ENCODE measurements around the gene PRKAG2.

PRKAG2 gene

GRCh38 chr7:151797667-151798307 lies 79.1 kb downstream of the PRKAG2 start:
- peak in 1 of 2 donors; percentile 14 for DNase-seq

- no peak for DNase-seq
Observed at GRCh38 chr7:151796871-151797537, 79.9 kb downstream of the PRKAG2 start.

- DNase-seq = peak in 1 of 2 donors; percentile 52
Observed at GRCh38 chr7:151796091-151796870, 80.6 kb downstream of the PRKAG2 start.

- DNase-seq = no peak
Observed at GRCh38 chr7:151795168-151795811, 81.6 kb downstream of the PRKAG2 start.

- no peak for DNase-seq
Observed at GRCh38 chr7:151794508-151795167, 82.3 kb downstream of the PRKAG2 start.

DNA sequence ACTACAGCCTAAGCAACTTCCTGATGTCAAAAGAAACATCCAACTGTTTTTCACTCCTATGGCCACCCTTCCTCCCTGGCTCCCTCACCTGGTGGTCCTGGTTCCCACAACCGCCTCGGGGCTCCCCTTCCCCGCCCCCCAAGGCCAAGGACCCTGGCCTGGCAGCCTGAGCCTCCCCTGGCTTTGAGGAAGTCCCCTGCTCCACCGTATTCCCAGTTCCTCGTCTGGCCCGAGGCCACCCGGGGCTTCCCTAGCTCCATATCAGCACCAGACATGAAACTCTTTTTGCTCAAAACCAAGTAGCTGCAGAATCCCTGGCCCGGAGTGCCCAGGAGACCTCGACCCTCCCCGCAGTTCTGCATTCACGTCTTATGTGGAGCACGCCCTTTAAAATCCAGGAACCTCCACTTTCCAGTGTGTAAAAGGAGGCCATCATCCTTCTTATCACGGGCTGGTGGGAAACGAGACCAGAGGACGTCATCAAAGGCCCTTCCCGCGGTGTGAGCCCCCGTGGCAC lies 82.9 kb downstream of the PRKAG2 start:
- no peak for DNase-seq

DNA sequence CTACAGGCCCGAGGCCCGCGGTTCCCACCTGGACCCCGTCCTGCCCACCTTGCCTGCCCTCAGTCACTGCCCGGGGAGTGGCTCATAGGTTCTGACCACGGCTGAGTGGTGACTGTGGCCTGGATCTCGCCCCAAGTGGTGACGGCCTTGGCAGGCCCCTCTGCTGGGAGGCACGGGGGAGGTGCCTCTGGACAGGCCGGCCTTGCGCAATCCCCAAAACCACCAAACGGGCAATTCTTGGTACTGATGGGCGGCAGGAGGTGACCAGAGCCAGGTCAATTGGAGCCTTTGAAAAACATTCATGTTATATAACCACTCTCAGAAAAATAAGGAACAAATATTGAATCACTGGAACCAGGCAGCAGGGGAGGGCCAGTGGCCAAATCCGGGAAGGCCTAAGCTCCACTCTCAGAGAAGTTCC lies 83.4 kb downstream of the PRKAG2 start:
- peak in 1 of 2 donors; percentile 46 for DNase-seq

DNA sequence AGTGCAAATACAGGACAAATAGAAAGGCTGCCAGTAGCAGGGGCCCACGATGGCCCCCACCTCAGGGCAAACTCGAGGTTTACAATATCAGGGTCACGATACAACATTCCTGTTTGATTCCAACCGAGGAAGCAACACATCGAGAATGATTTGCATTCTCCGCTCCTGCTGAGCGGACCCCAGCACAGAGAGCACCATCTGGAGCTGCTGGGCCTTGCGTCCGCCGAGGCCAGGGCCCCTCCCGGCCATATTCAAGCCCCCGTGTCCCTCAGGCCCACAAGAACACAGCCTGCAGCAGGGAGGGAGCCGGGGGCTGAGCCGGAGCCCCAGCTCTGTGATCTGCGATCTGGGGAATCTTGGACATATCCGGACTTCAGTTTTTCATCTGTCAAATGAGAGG lies 84.3 kb downstream of the PRKAG2 start:
- no peak for DNase-seq

DNA sequence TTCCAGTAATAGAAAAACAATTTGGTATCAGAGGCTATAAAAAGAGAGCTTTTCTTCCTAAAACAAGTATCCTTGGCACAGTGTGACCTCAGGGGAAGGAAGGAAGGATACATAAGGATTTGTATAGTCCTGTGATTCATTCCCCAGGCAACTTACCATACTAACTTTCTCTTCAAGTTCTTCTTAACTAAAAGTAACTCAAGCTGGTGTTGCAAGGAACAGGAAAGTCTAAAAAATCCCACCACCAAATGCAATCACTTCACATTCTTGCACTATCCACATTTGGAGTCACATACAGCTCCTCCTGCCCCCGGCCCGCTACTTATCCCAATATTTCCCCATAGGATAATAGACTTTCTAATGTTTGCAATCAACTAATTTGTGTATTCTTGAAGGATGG lies 84.8 kb downstream of the PRKAG2 start:
- no peak for DNase-seq

GRCh38 chr7:151790830-151791620 lies 85.9 kb downstream of the PRKAG2 start:
- no peak for DNase-seq

- DNase-seq = no peak
Observed at GRCh38 chr7:151790095-151790829, 86.7 kb downstream of the PRKAG2 start.

DNA sequence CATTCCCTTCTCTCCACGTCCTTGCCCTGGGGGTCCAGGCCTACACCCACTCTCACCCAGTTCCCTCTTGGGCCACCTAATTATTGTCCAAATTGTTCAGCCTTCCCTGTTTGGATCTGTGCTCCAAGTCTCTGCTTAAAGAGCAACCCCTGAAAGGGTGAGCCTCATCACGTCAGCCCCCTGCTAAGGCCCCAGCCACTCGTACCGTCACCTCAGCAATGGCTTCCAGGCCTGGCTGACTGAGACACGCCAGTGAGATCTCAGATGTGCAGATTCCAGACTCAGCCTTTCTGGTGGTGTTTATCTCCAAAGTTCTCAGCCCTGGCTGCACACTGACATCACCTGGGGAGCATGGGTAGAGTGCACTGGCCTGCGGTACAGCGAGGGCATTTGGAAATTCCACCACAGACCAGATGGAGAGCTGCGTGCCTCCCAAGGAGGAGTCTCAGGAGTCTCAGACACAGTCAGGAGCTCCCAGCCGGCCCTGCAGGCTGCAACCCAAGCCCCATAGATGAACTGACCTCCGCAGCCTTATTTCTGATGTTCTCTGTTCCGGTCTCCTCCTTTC lies 87.5 kb downstream of the PRKAG2 start:
- DNase-seq = no peak

DNA sequence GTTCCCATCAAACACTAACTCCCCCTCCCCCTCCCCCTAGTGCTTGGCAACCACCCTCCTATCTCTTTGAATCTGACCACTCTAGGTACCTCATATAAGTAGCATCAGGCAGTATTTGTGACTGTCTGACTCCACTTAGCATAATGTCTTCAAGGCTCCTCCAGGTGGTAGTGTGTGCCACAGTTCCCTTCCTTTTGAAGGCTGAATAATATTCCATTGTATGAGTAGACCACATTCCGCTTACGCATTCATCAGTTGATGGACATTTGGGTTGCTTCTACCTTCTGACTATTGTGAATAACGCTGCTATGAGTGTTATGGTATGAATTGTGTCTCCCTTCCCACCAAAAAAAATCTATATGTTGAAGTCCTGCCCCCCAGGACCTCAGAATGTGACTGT lies 89.6 kb downstream of the PRKAG2 start:
- no peak for DNase-seq

DNA sequence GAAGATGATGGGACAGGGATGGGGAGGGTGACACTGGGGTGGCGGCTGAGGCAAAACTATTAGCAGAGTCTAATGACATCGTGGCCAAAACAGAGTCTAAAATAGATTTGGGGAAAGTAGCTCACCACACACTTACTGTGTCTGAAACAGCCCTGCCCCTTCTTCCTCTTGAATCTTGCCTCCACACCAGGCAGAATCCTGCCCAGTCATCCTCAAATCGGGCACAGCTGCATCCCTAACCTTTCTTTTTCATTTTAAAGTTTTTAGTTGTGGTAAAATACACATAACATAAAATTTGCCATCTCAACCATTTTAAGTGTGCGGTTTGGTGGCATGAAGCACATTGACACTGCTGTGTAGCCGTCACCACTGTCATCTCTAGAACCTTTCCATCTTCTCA lies 90.0 kb downstream of the PRKAG2 start:
- no peak for DNase-seq

DNA sequence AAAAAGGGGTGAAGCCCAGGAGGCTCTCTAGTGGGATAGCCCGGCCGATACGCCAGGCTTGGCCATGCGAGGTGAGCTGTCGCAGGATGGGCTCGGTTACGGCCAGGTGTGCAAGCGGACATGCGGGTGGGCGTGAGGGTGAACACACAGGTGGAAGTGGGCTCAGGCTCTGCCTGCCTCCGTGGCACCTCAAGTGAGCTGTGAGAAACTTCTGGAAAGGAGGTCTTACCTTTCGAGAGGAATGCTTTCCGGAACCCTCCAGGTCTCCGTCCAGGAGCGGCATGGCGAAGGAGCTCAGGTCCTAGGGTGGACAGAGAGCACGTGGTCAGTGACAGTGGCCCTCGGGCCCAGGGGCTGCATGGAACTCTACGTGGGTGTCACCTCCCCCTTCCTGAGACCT lies 90.7 kb downstream of the PRKAG2 start:
- no peak for DNase-seq

- DNase-seq = no peak
Observed at GRCh38 chr7:151785681-151785965, 91.3 kb downstream of the PRKAG2 start.

GRCh38 chr7:151784853-151785680 lies 91.8 kb downstream of the PRKAG2 start:
- DNase-seq = no peak

DNA sequence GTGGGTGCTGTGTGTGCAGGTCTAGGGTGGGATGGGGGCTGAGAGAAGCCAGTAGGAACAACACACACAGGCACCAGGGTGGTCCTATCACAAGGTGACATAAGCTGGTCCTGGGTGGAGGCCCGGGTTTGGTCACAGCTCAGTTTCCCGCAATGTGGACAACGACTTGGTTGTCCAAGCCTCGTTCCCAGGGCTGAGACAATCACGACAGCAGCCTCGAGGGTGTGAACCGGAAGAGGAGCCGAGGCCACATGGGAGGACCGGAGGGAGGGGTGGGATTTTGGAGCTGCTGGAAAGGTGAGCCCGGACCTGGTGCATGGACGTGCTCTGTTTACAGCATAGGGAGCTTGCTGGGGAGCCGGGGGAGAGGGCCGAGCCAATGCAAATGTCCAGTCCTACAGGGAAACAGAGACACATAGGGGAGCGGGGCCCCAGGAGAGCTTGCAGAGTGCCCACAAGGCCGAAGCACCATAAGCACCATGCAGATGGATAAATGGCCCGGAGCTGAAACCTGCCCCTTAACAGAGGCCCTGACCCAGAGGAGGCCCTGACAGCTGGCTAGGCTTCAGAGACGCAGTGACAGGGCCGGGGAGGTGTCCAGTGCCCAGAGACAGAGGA lies 92.8 kb downstream of the PRKAG2 start:
- DNase-seq = no peak
